Stimulated activated CD4-positive, alpha-beta T cell treated with anti-CD3 and anti-CD28 coated beads, Interleukin-15, amount 100 ng/mL, for 48 hours (primary cell): Measurements from ENCODE around the gene ZNF350.
A peak's percentile ranks its signal among the peaks of the same experiment; 100 is the strongest.
"Not testable (repeated sequence)": the region's sequence is repeated elsewhere in the genome, so short reads cannot be mapped to it uniquely, and the experiment has no call there.

Experiments used
- DNase-seq, 2 donors: peaks; one replicate each; pipeline ENCODE4 v3.0.0-alpha.2; 2020; ENCODE audit warnings: low read depth in 2 of 2

Gene ZNF350

DNA sequence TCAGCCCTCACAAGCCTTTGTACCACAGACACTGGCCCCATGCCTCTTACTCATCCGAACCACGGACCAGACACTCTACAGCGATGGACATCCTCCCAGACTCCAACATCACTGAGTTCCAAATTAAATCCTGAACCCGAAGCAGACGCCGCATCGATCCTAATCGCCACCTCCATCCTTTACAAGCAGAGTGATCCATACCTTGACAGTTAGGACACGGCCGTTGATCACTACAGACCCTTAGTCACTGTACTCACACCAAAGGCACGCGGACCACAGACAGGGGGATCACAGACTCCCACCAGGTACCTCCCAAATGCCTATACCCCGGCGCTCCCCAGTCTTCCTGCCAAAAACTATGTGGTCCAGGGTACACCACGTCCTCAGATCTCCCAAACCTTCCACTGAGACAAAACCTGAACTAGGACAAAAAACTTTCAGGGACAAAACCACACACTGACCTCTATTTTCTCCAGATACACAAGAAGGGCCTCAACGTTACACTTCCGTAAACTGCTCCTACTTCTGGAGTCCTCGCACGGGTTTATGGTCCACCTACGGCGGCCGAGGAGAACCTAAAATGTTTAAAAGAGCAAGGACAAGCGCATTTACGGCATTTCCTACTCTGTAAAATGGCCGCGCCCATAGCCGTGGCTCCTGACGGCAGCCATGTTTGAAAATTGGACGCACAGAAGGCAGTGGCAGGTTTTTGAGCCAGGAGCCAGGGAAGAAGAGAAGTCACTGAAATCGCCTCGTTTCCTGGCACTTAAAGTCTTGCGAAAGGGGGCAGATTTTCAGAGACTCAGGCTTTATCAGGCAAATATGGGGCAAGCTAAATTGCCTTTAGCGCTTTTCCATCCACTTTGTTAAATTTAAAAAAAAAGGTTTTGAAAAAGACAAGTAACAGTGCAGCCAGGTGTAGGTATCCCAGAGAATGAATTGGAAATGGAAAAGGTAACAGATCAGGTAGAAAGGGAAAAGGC is at the start of gene ZNF350:
Gene ZNF350 (minus strand): TSS at position 532 of the 983 bp plus-strand sequence. CDS start 12,480 bp downstream, outside the sequence.
- DNase-seq, result peak; percentile 78 to 82

DNA sequence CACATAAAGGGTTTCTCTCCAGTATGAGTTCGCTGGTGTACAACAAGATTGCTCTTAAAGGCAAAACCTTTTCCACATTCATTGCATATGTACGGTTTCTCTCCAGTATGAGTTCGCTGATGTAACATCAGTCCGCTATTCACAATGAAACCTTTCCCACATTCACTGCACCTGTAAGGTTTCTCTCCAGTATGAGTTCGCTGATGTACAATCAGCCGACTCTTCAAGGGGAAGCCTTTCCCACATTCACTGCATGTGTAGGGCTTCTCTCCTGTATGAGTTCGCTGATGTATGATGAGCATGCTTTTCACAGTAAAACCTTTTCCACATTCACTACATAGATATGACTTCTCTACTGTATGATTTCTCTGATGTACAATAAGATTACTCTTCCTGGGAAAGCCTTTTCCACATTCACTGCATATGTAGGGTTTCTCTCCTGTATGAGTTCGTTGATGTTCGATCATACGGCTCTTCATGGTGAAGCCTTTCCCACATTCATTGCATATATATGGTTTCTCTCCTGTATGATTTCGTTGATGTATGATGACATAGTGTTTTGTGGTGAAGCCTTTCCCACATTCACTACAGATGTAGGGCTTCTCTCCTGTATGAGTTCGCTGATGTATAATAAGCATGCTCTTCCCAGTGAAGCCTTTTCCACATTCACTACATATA is 47.5 kb upstream of the ZNF350 start:
- no peak for DNase-seq

DNA sequence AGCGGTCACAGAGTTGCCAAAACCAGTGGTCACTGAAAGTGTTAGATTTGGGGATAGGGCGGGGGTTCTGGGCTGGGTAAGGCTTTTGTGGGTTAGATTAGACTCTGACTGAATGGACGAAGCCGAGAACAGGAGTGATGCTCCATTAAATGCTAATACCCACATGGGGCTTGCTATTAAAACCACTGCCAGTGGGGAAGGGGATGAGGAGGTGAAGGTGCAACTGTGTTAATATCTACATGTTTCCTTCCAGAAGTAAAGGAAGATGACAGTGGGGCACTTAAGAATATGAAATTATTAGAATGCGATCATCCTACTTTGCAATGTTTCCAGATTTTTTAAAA is 42.1 kb upstream of the ZNF350 start:
- no peak for DNase-seq

DNA sequence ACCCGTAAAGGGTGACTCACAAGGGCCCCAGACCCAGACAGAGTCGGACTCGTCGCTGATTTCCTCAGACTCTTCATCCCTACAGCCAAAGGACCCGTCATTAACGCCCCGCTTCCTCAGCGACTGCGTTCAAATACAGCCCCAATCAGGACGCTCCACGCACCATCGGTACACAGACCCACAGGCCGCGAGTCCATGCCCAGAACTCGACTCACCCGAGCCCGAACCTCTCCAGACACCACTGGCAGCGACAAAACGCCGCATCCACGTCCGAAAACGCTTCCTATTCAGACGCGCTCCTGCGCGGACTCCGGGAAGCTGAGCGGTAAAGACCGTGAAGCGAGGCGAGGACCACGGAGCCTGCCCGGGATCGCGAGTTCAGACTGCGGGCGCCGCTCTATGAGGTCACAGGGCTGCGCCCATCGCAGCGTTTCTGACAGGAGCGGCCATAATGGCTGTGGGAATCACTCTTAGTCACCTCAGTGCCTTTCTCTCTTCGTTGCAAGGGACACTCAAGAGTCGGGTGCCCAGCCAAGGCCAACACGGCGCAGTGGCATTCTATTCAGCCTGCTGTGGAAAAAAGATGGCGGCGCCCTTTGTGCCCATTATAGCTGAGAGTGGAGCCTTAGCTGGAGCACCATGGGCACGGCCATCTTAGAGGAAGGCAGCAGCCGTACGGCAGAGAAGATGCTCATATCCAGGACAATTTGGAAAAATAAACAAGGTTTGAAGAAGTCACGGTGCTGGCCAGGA is 41.6 kb upstream of the ZNF350 start, which contains the start of gene ZNF614:
Gene ZNF614 (minus strand): TSS at position 353 of the 753 bp plus-strand sequence. CDS start 2,634 bp downstream, outside the sequence.
- peak; percentile 74 to 79 for DNase-seq

DNA sequence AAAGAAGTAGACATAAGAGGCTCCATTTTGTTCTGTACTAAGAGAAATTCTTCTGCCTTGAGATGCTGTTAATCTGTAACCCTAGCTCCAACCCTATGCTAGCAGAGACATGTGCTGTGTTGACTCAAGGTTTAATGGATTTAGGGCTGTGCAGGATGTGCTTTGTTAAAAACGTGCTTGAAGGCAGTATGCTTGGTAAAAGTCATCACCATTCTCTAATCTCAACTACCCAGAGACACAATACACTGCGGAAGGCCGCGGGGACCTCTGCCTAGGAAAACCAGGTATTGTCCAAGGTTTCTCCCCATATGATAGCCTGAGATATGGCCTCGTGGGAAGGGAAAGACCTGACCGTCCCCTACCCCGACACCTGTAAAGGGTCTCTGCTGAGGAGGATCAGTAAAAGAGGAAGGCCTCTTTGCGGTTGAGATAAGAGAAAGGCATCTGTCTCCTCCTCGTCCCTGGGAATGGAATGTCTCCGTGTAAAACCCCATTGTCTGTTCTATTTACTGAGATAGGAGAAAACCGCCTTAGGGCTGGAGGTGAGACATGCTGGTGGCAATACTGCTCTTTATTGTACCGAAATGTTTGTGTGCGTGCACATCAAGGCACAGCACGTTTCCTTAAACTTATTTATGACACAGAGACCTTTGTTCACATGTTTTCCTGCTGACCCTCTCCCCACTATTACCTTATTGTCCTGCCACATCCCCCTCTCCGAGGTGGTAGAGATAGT is 39.8 kb upstream of the ZNF350 start:
- not testable (repeated sequence) for DNase-seq

DNA sequence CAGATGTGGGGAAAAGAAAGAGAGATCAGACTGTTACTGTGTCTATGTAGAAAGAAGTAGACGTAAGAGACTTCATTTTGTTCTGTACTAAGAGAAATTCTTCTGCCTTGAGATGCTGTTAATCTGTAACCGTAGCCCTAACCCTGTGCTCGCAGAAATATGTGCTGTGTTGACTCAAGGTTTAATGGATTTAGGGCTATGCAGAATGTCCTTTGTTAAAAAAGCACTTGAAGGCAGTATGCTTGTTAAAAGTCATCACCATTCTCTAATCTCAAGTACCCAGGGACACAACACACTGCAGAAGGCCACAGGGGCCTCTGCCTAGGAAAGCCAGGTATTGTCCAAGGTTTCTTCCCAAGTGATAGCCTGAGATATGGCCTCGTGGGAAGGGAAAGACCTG is 37.8 kb upstream of the ZNF350 start:
- DNase-seq, result not testable (repeated sequence)

DNA sequence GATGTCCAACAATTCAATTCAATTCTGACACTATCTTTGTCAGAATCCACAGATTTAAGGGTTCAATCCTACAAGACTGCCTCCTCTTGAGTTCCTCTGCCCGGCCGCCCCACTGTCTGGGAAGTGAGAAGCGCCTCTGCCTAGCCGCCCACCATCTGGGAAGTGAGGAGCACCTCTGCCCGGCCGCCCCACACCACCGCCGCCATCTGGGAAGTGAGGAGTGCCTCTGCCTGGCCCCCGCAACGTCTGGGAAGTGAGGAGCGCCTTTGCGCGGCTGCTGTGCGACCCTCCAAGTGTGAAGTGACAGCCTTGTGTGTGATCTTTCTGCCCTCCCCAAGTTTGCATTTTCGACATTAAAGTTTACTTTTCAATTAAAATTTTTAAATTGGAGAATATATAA is 35.6 kb upstream of the ZNF350 start:
- DNase-seq, result no peak

DNA sequence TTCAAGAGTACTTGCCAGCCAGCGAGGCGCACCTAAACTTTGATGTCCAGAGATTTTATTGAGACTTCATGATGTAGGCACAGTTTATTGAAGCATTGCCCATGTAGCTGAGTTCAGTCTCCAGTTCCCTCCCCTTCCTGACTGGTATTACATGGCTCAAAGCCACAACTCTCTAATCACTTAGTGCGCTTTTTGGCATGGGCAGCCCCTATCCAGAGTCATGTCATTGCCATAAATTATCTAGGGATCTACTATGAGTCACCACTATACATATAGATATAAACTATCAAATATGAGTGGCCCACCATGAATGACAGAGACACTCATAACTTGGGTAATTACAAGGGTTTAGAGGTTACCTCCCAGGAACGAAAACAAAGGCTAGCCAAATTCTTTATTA is 33.9 kb upstream of the ZNF350 start:
- DNase-seq, result no peak

DNA sequence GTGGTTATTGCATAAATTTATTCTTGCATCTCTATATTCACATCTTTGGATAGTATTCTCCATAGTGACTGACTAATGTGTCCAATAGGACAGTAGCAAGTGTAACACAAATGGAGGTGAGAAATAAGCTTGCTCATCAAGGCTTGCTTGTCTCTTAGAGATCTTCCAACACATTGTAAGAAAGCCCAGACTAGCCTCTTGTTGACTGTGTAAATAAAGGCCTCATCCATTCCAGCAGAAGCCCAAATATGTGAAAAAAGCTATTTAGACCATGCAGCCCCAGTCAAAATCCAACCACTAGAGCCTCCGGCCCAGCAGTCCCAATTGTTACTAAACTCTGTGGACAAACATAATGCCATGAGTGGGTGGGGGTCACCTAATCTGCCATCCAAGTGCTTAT is 24.0 kb upstream of the ZNF350 start:
- no peak for DNase-seq

DNA sequence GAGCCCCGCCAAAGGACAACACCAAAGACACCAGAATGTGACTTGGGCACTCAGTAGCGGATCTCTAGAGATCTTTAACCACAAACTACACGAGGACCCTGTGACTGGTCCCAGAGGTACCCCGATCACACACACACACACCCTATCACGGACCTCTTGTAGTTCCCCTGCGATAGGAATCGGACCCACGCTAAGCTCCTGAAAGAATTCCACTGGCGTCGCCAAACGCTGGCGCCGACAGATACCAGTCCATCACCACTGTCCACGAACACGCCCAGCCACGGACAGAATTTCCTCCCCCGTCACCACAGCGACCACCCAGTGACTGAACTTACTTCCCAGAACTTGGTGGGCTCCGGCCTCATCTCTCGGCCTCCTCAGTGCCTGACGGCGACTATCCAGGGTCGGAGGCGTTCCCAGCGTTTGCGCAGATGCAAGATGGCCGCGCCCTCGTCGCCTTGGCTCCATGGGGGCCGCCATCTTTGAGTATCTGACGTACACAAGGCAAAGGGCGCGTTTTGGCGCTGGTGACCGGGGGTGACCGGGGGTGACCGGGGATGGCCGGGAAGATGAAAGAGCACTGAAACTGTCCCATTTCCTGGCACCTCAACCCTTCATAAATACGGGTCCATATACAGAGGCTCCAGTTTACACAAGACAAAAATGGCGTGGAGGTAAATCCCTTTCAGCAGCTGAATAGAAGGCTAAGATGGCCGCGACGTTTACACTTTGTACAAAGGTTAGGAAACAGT is 21.3 kb upstream of the ZNF350 start, which contains the start of gene ZNF615:
Gene ZNF615 (minus strand): TSS at position 406 of the 752 bp plus-strand sequence. CDS start 4,500 bp downstream, outside the sequence.
- DNase-seq, result peak; percentile 72 to 82

DNA sequence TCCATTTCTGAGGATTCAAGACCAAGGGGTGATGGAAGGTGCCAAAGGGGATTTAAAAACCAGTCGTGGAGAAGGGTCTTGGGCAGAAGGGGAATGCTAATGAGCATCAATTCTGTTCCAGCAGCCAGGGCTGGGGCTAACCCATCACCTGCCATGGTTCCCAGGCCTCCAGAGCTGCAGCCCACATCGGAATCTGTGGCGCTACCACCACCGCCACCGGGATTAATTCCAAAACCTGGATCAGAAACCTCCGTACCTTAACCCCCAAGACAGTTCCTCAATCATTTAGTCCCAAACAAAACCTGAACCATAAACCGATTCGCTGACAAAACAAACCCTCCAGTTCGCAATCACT is 20.8 kb upstream of the ZNF350 start:
- no peak for DNase-seq

DNA sequence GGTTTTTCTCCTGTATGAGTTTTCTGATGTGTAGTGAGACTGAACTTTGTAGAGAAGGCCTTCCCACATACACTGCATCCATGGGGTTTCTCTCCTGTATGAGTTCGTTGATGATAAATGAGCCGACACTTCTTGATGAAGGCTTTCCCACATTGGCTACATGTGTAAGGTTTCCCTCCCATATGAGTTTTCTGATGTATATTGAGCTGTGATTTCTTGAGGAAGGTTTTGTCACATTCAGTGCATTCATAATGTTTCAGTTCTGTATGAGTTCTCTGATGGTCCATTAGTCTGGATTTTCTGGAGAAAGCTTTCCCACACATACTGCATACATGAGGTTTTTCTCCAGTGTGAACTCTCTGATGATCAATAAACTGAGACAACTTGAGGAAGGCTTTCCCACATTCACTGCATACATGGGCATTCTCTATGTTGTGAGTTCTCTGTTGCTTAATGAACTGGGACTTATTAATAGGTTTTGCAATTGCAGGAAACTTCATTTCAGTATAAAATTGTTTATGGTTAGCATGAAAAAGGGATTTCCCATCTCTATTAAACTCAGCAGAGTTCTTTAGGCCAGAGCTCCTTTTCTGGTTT is 7.5 kb upstream of the ZNF350 start:
- no peak for DNase-seq

DNA sequence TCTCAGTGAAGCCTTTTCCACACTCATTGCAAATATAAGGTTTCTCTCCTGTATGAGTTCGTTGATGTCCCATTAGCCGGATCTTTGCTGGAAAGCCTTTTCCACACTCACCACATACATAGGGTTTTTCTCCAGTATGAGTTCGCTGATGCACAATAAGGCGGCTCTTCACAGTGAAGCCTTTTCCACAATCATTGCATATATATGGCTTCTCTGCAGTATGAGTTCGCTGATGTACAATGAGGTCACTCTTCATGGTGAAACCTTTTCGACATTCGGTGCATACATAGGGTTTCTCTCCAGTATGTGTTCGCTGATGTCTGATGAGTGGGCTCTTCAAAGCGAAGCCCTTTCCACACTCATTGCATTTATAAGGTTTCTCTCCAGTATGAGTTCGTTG is 6.8 kb upstream of the ZNF350 start:
- no peak for DNase-seq

DNA sequence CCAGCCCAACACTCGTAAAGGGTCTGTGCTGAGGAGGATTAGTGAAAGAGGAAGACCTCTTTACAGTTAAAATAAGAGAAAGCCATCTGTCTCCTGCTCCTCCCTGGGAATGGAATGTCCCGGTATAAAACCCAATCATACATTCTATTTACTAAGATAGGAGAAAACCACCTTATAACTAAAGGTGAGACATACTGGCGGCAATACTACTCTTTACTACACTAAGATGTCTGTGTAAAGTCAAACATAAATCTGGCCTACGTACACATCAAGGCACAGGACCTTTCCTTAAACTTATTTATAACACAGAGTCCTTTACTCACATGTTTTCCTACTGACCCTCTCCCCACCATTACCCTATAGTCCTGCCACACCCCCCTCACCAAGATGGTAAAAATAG is 3.3 kb downstream of the ZNF350 start:
- DNase-seq, result no peak

DNA sequence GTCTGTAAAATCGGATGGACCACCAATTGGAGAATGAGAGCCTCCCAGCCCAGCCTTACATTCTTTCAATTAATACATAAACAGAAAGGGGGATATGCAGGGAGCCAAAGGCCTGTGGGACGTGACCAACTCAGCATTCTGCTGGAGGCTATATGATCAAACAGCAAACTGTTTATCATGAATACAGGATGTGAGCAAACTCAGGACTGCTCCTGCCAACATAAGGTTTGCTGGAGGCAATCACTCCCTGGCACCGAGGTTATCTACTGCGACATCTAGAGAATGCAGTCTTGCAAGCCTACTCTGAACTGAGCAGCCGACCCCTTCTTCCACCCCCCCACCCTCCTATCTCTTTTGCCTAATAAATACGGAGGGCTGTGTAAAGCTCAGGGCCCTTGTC is 5.7 kb downstream of the ZNF350 start:
- not testable (repeated sequence) for DNase-seq

DNA sequence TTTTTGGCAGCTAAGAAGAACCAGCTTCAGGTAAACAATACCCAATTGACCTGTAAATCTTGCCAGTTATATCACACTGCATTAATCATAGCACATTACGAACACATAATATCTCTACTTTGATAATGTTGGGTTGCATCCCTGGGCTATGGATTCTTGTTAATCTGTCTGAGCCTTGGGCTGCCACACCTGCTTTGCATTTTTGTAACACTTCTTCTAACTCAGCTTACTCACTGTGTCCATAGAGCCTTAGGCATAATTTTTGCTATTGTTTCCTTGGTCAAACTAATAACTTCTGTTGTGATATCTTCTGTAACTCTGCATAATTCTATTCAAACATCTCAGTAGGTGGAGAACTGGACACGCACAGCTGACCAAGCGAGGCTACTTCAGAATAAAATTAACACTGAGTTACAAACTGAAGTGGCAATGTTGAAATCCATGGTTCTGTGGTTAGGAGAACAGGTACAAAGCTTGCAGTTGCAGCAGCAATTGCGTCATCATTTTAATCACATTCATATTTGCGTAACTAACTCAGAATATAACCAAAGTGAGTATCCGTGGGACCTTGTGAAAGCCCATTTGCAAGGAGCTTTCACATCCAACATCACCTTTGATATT is 6.4 kb downstream of the ZNF350 start:
- no peak for DNase-seq

DNA sequence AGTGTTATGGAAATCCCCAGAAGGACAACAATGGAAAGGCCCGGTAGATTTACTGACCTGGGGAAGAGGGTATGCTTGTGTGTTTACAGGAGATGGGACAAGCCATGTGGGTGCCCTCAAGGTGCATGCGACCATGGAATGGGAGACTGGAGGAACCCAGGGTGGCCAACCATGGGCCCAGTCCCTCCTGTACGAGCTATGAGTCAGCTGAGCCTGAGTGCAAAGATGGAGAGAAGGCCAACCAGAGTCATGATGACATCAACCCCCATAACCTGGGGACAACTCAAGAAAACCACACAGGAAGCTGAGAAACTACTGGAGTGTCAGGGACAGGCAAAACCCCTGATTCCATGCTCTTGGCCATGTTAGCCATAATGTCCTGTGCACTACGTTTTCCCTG is 7.8 kb downstream of the ZNF350 start:
- DNase-seq, result no peak

DNA sequence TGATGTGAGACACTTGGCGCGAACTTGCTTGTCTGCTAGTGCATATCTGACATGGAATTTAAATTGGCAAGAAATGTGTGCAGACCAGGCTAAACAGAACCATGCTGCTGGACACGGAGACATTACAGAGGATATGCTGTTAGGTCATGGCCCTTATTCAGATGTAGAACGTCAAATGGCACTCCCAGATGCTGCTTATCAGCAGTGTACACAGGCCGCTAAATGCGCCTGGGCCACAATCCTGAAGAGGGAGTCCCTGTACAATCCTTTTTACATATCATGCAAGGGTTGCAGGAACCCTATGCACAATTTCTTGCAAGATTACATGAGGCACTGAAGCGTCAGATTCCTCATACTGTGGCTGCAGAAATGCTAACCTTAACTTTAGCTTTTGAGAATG is 9.3 kb downstream of the ZNF350 start:
- no peak for DNase-seq

DNA sequence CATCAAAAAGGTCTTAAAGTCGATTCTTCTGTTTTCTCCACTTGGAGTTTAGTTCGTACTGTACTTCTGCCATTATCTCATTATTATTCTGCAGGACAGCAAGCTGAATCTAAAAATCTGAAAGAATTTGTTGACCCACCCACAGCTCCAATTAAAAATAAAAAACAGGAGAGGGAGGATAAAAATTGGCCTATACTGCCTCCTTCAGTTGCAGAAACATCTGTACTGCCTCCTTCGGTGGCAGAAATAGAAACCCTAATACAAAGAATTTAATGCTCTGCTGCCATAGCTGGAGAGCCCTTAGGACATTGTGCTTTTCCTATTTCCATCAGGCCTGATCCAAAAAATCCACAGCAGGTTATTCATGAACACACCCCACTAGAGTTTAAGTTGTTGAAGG is 9.8 kb downstream of the ZNF350 start:
- no peak for DNase-seq

DNA sequence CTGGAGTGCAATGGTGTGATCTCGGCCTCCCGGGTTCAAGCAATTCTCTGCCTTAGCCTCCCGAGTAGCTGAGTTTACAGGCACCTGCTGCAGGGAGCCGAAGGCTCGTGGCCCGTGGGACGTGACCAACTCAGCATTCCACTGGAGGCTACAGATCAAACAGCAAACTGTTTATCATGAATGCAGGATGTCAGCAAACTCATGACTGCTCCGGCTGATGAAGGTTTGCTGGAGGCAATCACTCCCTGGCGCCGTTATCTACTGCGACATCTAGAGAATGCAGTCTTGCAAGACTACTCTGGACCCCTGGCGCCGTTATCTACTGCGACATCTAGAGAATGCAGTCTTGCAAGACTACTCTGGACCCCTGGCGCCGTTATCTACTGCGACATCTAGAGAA is 10.9 kb downstream of the ZNF350 start:
- DNase-seq, result not testable (repeated sequence)
